Mucosa of stomach (tissue), 1 donor: Measurements from ENCODE around the gene GRK2.
A peak's percentile ranks its signal among the peaks of the same experiment; 100 is the strongest.

Experiments
- H3K27me3 ChIP-seq: one replicate; pipeline ENCODE4 v1.7.0; 2013; ENCODE audit warnings: mild to moderate bottlenecking, low read length; ENCODE audit not compliant: control insufficient read depth, insufficient read depth
- H3K36me3 ChIP-seq: one replicate; pipeline ENCODE4 v1.7.0; 2013; ENCODE audit warnings: low read length; ENCODE audit not compliant: control insufficient read depth, insufficient read depth
- H3K4me1 ChIP-seq: one replicate; pipeline ENCODE4 v1.7.0; 2013; ENCODE audit warnings: mild to moderate bottlenecking, low read length; ENCODE audit not compliant: control insufficient read depth, insufficient read depth
- H3K4me3 ChIP-seq: one replicate; pipeline ENCODE4 v1.7.0; 2013; ENCODE audit warnings: low read length
- H3K9ac ChIP-seq: one replicate; pipeline ENCODE4 v1.7.0; 2013; ENCODE audit warnings: mild to moderate bottlenecking, low read length, moderate library complexity
- H3K9me3 ChIP-seq: one replicate; pipeline ENCODE4 v1.7.0; 2013; ENCODE audit warnings: mild to moderate bottlenecking, low read length, moderate library complexity; ENCODE audit not compliant: control insufficient read depth
- donor health status: Pancreatic carcinoma.

Gene GRK2

GRCh38 chr11:67282876-67283371 lies 16.7 kb downstream of the GRK2 start:
- H3K9me3 ChIP-seq, result no peaks in the 10 kb centered on the region
- H3K36me3 ChIP-seq, result peaks cover 50% of the 10 kb centered on the region
- H3K27me3 ChIP-seq, result no peaks in the 10 kb centered on the region
- peaks cover 13% of the 10 kb centered on the region for H3K4me1 ChIP-seq
- no peak overlapping the region for H3K4me3 ChIP-seq
- H3K9ac ChIP-seq, result no peak overlapping the region

- Histone ChIP-seq H3K9ac (no peak overlapping the region), H3K27me3 (no peaks in the 10 kb centered on the region), H3K4me3 (no peak overlapping the region), H3K9me3 (no peaks in the 10 kb centered on the region), H3K4me1 (peaks cover 16% of the 10 kb centered on the region), H3K36me3 (peaks cover 48% of the 10 kb centered on the region)
Measured at GRCh38 chr11:67283481-67283963, 17.2 kb downstream of the GRK2 start.

- Histone ChIP-seq H3K4me3 (no peak overlapping the region), H3K9me3 (no peaks in the 10 kb centered on the region), H3K27me3 (no peaks in the 10 kb centered on the region), H3K4me1 (peaks cover 21% of the 10 kb centered on the region), H3K36me3 (peaks cover 33% of the 10 kb centered on the region), H3K9ac (no peak overlapping the region)
Measured at GRCh38 chr11:67284811-67285540, 18.7 kb downstream of the GRK2 start.

- Histone ChIP-seq H3K4me1 (peaks cover 29% of the 10 kb centered on the region), H3K9ac (no peak overlapping the region), H3K9me3 (no peaks in the 10 kb centered on the region), H3K27me3 (no peaks in the 10 kb centered on the region), H3K36me3 (peaks cover 25% of the 10 kb centered on the region), H3K4me3 (no peak overlapping the region)
Measured at GRCh38 chr11:67285541-67286498, 19.5 kb downstream of the GRK2 start.

GRCh38 chr11:67286621-67287333 lies 20.5 kb downstream of the GRK2 start:
- Histone ChIP-seq H3K27me3 (no peaks in the 10 kb centered on the region), H3K36me3 (peaks cover 16% of the 10 kb centered on the region), H3K9me3 (no peaks in the 10 kb centered on the region), H3K4me3 (no peak overlapping the region), H3K4me1 (peaks cover 35% of the 10 kb centered on the region), H3K9ac (peak overlapping the region; percentile 48)

GRCh38 chr11:67287355-67288197 lies 21.3 kb downstream of the GRK2 start:
- Histone ChIP-seq H3K9me3 (no peaks in the 10 kb centered on the region), H3K27me3 (no peaks in the 10 kb centered on the region), H3K9ac (peak overlapping the region; percentile 48), H3K36me3 (peaks cover 13% of the 10 kb centered on the region), H3K4me1 (peaks cover 35% of the 10 kb centered on the region), H3K4me3 (peak overlapping the region; percentile 50)

GRCh38 chr11:67288198-67288451 lies 21.9 kb downstream of the GRK2 start:
- Histone ChIP-seq H3K4me3 (peak overlapping the region; percentile 50), H3K36me3 (peaks cover 8% of the 10 kb centered on the region), H3K9me3 (no peaks in the 10 kb centered on the region), H3K9ac (peak overlapping the region; percentile 48), H3K27me3 (no peaks in the 10 kb centered on the region), H3K4me1 (peaks cover 40% of the 10 kb centered on the region)

GRCh38 chr11:67288452-67289225 lies 22.4 kb downstream of the GRK2 start:
- H3K36me3 ChIP-seq, result peaks cover 7% of the 10 kb centered on the region
- peaks cover 42% of the 10 kb centered on the region for H3K4me1 ChIP-seq
- peak overlapping the region; percentile 50 for H3K4me3 ChIP-seq
- no peaks in the 10 kb centered on the region for H3K27me3 ChIP-seq
- H3K9ac ChIP-seq, result peak overlapping the region; percentile 48
- no peaks in the 10 kb centered on the region for H3K9me3 ChIP-seq

GRCh38 chr11:67289226-67289650 lies 23.0 kb downstream of the GRK2 start, which contains the start of gene ANKRD13D:
ANKRD13D (plus strand) TSS chr11:67289303; CDS start chr11:67289461, 158 bp downstream.
- peaks cover 1% of the 10 kb centered on the region for H3K36me3 ChIP-seq

GRCh38 chr11:67289651-67290479 lies 23.6 kb downstream of the GRK2 start:
- Histone ChIP-seq H3K4me3 (peak overlapping the region; percentile 7), H3K27me3 (no peaks in the 10 kb centered on the region), H3K9me3 (no peaks in the 10 kb centered on the region), H3K36me3 (no peaks in the 10 kb centered on the region), H3K4me1 (peaks cover 42% of the 10 kb centered on the region), H3K9ac (peak overlapping the region; percentile 64)

More at GRCh38 chr11:67289226-67289650, 23.0 kb downstream of the GRK2 start, which contains the start of gene ANKRD13D:
- Histone ChIP-seq H3K9ac (peak within 1 kb of the TSS; percentile 64), H3K4me1 (peaks cover 42% of the 10 kb centered on the region), H3K27me3 (no peaks in the 10 kb centered on the region), H3K9me3 (no peaks in the 10 kb centered on the region), H3K4me3 (peak within 1 kb of the TSS; percentile 50)
